ENCODE results near the gene PLS1.

The PLS1 gene

DNA sequence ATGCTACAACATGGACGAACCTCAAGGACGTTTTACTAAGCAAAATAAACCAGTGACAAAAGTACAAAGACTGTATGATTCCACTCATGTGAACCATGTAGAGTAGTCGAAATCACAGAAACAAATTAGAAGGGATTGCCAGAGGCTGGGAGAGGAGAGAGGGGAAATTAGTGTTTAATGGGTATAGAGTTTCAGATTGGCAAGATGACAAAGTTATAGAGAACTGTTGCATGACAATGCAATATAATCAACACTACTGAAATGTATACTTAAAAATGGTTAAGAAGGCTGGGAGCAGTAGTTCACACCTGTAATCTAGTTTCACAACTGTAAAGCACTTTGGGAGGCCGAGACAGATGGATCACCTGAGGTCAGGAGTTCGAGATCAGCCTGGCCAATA is 36.9 kb downstream of the PLS1 start:
- ChIA-PET CTCF (no interaction called here), POLR2A (no interaction called here)
- Histone ChIP-seq H3K27ac (ENCODE audit: insufficient read depth in 1 of 2, low read depth in 1 of 2, low read length in 2 of 2, poor library complexity in 1 of 2, severe bottlenecking in 2 of 2) (no peak overlapping the region), H3K27me3 (replicated peaks in 2 of 5; ENCODE audit: control insufficient read depth in 4 of 5, insufficient read depth in 5 of 5, low read length in 4 of 5) (no peaks in the 10 kb centered on the region), H3K36me3 (ENCODE audit: control insufficient read depth in 4 of 4, insufficient read depth in 4 of 4, low read length in 3 of 4) (no peaks in the 10 kb centered on the region), H3K9me3 (ENCODE audit: control extremely low read depth in 1 of 5, control insufficient read depth in 4 of 5, insufficient read depth in 2 of 5, low read depth in 1 of 5, low read length in 4 of 5) (no peaks in the 10 kb centered on the region), H3K4me3 (ENCODE audit: control insufficient read depth in 1 of 7, extremely low read depth in 1 of 7, insufficient read depth in 4 of 7, low read depth in 2 of 7, low read length in 6 of 7) (no peak overlapping the region), H3K4me1 (ENCODE audit: control extremely low read depth in 1 of 4, control insufficient read depth in 4 of 4, insufficient read depth in 4 of 4, low read length in 3 of 4) (no peaks in the 10 kb centered on the region)
- WGBS (ENCODE audit: insufficient coverage): 61% methylated on average over 3 of the region's 5 CpGs
- DNase-seq: no peak

DNA sequence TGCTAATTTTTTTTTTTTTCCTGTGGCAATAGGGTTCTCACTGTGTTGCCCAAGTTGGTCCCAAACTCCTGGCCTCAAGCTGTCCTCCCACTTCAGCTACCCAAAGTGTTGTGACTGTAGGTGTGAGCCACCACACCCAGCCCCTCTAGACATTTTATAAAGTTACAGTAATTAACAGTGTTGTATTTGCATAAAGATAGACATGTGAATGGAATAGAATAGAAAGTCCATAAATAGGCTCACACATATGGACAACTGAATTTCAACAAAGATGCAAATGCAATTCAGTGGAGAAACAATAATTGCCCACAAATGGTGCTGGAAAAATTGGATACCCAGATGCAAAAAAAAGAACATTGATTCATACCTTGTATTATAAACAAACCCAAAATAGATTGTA is 39.9 kb downstream of the PLS1 start:
- H3K4me3 ChIP-seq (ENCODE audit: control insufficient read depth in 1 of 7, extremely low read depth in 1 of 7, insufficient read depth in 4 of 7, low read depth in 2 of 7, low read length in 6 of 7): no peak overlapping the region
- H3K27me3 ChIP-seq (replicated peaks in 2 of 5; ENCODE audit: control insufficient read depth in 4 of 5, insufficient read depth in 5 of 5, low read length in 4 of 5): no peaks in the 10 kb centered on the region
- ChIA-PET CTCF (interaction anchor here (0.8 kb wide), 1 partner anchor 13 kb away, joined by 3 read pairs; no protein-coding TSS in a partner anchor), POLR2A (no interaction called here)
- H3K27ac ChIP-seq (ENCODE audit: insufficient read depth in 1 of 2, low read depth in 1 of 2, low read length in 2 of 2, poor library complexity in 1 of 2, severe bottlenecking in 2 of 2): no peak overlapping the region
- H3K4me1 ChIP-seq (ENCODE audit: control extremely low read depth in 1 of 4, control insufficient read depth in 4 of 4, insufficient read depth in 4 of 4, low read length in 3 of 4): no peaks in the 10 kb centered on the region
- DNase-seq: no peak
- H3K9me3 ChIP-seq (ENCODE audit: control extremely low read depth in 1 of 5, control insufficient read depth in 4 of 5, insufficient read depth in 2 of 5, low read depth in 1 of 5, low read length in 4 of 5): no peaks in the 10 kb centered on the region
- H3K36me3 ChIP-seq (ENCODE audit: control insufficient read depth in 4 of 4, insufficient read depth in 4 of 4, low read length in 3 of 4): no peaks in the 10 kb centered on the region

DNA sequence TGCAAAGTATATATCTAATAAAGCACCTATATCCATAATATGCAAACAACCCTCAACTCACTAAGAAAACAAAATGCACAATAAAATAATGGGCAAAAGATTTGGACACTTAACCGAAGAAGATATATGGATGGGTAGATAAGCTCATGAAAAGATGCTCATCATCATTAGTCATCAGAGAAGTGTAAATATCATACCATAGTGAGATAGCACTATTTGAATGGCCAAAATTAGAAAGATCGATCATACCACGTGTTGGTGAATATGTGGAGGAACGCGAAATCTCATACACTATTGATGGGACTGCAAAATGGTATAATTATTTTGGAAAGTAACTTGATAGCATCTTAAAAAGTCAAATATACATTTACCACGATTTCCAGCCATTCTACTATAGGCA is 40.5 kb downstream of the PLS1 start:
- CTCF ChIA-PET: interaction anchor here (1.1 kb wide), 1 partner anchor 9 kb away, joined by 4 read pairs; no protein-coding TSS in a partner anchor
- Histone ChIP-seq H3K27me3 (replicated peaks in 2 of 5; ENCODE audit: control insufficient read depth in 4 of 5, insufficient read depth in 5 of 5, low read length in 4 of 5) (no peaks in the 10 kb centered on the region), H3K27ac (ENCODE audit: insufficient read depth in 1 of 2, low read depth in 1 of 2, low read length in 2 of 2, poor library complexity in 1 of 2, severe bottlenecking in 2 of 2) (no peak overlapping the region), H3K4me3 (ENCODE audit: control insufficient read depth in 1 of 7, extremely low read depth in 1 of 7, insufficient read depth in 4 of 7, low read depth in 2 of 7, low read length in 6 of 7) (no peak overlapping the region), H3K36me3 (ENCODE audit: control insufficient read depth in 4 of 4, insufficient read depth in 4 of 4, low read length in 3 of 4) (no peaks in the 10 kb centered on the region), H3K9me3 (ENCODE audit: control extremely low read depth in 1 of 5, control insufficient read depth in 4 of 5, insufficient read depth in 2 of 5, low read depth in 1 of 5, low read length in 4 of 5) (no peaks in the 10 kb centered on the region), H3K4me1 (ENCODE audit: control extremely low read depth in 1 of 4, control insufficient read depth in 4 of 4, insufficient read depth in 4 of 4, low read length in 3 of 4) (no peaks in the 10 kb centered on the region)
- WGBS (ENCODE audit: insufficient coverage): no CpG with 5 or more reads among the region's 6 CpGs
- no peak for DNase-seq
- POLR2A ChIA-PET: no interaction called here

DNA sequence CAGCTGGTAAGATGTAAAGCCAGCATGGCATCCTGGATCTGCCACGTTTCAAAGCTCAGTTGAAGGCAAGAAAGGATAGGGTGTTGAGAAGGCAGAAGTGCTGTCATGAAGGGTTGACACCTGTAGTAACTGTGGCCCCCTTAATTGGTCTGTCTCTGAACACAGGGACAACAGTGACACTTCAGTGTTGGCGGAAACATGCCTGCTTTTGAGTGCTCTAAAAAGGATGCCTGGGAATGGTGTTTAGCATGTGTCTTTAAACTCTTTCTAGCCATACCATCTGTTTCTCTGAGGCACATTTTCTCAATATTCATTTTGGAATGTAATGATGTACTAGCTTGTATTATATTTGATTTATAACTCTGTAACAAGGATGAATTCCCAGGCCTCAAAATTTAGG is 42.1 kb downstream of the PLS1 start:
- CTCF ChIA-PET: interaction anchor here (0.9 to 2.0 kb wide), 3 partner anchors 9 to 10 kb away, joined by 3 to 5 read pairs (median 4); no protein-coding TSS in a partner anchor
- no peak for DNase-seq
- H3K9me3 ChIP-seq (ENCODE audit: control extremely low read depth in 1 of 5, control insufficient read depth in 4 of 5, insufficient read depth in 2 of 5, low read depth in 1 of 5, low read length in 4 of 5): no peaks in the 10 kb centered on the region
- no peaks in the 10 kb centered on the region for H3K27me3 ChIP-seq (replicated peaks in 2 of 5; ENCODE audit: control insufficient read depth in 4 of 5, insufficient read depth in 5 of 5, low read length in 4 of 5)
- H3K4me1 ChIP-seq (ENCODE audit: control extremely low read depth in 1 of 4, control insufficient read depth in 4 of 4, insufficient read depth in 4 of 4, low read length in 3 of 4): no peaks in the 10 kb centered on the region
- H3K4me3 ChIP-seq (ENCODE audit: control insufficient read depth in 1 of 7, extremely low read depth in 1 of 7, insufficient read depth in 4 of 7, low read depth in 2 of 7, low read length in 6 of 7): no peak overlapping the region
- POLR2A ChIA-PET: no interaction called here
- 86% methylated on average over 2 of the region's 2 CpGs for WGBS (ENCODE audit: insufficient coverage)
- H3K36me3 ChIP-seq (ENCODE audit: control insufficient read depth in 4 of 4, insufficient read depth in 4 of 4, low read length in 3 of 4): no peaks in the 10 kb centered on the region
- H3K27ac ChIP-seq (ENCODE audit: insufficient read depth in 1 of 2, low read depth in 1 of 2, low read length in 2 of 2, poor library complexity in 1 of 2, severe bottlenecking in 2 of 2): no peak overlapping the region

GRCh38 chr3:142641504-142641903 is 45.3 kb downstream of the PLS1 start:
- 93% methylated on average over 3 of the region's 3 CpGs for WGBS (ENCODE audit: insufficient coverage)
- H3K4me1 ChIP-seq (ENCODE audit: control extremely low read depth in 1 of 4, control insufficient read depth in 4 of 4, insufficient read depth in 4 of 4, low read length in 3 of 4): no peaks in the 10 kb centered on the region
- no peak overlapping the region for H3K27ac ChIP-seq (ENCODE audit: insufficient read depth in 1 of 2, low read depth in 1 of 2, low read length in 2 of 2, poor library complexity in 1 of 2, severe bottlenecking in 2 of 2)
- H3K4me3 ChIP-seq (ENCODE audit: control insufficient read depth in 1 of 7, extremely low read depth in 1 of 7, insufficient read depth in 4 of 7, low read depth in 2 of 7, low read length in 6 of 7): no peak overlapping the region
- CTCF ChIA-PET: no interaction called here
- H3K9me3 ChIP-seq (ENCODE audit: control extremely low read depth in 1 of 5, control insufficient read depth in 4 of 5, insufficient read depth in 2 of 5, low read depth in 1 of 5, low read length in 4 of 5): no peaks in the 10 kb centered on the region
- POLR2A ChIA-PET: no interaction called here
- no peaks in the 10 kb centered on the region for H3K36me3 ChIP-seq (ENCODE audit: control insufficient read depth in 4 of 4, insufficient read depth in 4 of 4, low read length in 3 of 4)
- no peaks in the 10 kb centered on the region for H3K27me3 ChIP-seq (replicated peaks in 2 of 5; ENCODE audit: control insufficient read depth in 4 of 5, insufficient read depth in 5 of 5, low read length in 4 of 5)
- DNase-seq: no peak

DNA sequence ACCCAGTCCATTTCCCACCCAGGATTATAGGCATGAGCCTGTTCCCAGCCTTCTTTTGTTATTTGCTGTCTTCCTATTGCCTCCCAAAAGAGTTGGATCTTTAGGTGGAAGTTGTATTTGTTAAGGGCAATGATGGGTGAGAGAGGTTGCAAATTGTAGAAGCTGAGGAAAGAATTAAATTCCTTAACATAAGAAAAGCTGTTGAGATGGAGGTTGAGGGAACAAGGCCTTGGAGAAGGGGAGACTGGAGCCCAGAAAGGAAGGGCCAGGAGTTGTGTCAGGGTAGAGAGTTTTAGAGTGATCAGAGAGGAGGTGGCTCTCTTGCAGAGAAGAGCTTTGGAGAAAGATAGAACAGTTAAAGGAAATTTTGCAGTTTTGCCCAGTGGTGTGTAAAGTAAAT is 46.8 kb downstream of the PLS1 start:
- ChIA-PET POLR2A (no interaction called here), CTCF (interaction anchor here (1.0 to 1.4 kb wide), 2 partner anchors 15 to 47 kb away, joined by 3 read pairs; partner anchors contain the start of gene PLS1)
- Histone ChIP-seq H3K27me3 (replicated peaks in 2 of 5; ENCODE audit: control insufficient read depth in 4 of 5, insufficient read depth in 5 of 5, low read length in 4 of 5) (no peaks in the 10 kb centered on the region), H3K4me3 (ENCODE audit: control insufficient read depth in 1 of 7, extremely low read depth in 1 of 7, insufficient read depth in 4 of 7, low read depth in 2 of 7, low read length in 6 of 7) (no peak overlapping the region), H3K27ac (ENCODE audit: insufficient read depth in 1 of 2, low read depth in 1 of 2, low read length in 2 of 2, poor library complexity in 1 of 2, severe bottlenecking in 2 of 2) (no peak overlapping the region), H3K4me1 (ENCODE audit: control extremely low read depth in 1 of 4, control insufficient read depth in 4 of 4, insufficient read depth in 4 of 4, low read length in 3 of 4) (no peaks in the 10 kb centered on the region), H3K36me3 (ENCODE audit: control insufficient read depth in 4 of 4, insufficient read depth in 4 of 4, low read length in 3 of 4) (no peaks in the 10 kb centered on the region), H3K9me3 (ENCODE audit: control extremely low read depth in 1 of 5, control insufficient read depth in 4 of 5, insufficient read depth in 2 of 5, low read depth in 1 of 5, low read length in 4 of 5) (no peaks in the 10 kb centered on the region)
- DNase-seq: no peak

GRCh38 chr3:142644502-142644901 is 48.3 kb downstream of the PLS1 start:
- Histone ChIP-seq H3K36me3 (ENCODE audit: control insufficient read depth in 4 of 4, insufficient read depth in 4 of 4, low read length in 3 of 4) (no peaks in the 10 kb centered on the region), H3K4me1 (ENCODE audit: control extremely low read depth in 1 of 4, control insufficient read depth in 4 of 4, insufficient read depth in 4 of 4, low read length in 3 of 4) (no peaks in the 10 kb centered on the region), H3K27ac (ENCODE audit: insufficient read depth in 1 of 2, low read depth in 1 of 2, low read length in 2 of 2, poor library complexity in 1 of 2, severe bottlenecking in 2 of 2) (no peak overlapping the region), H3K4me3 (ENCODE audit: control insufficient read depth in 1 of 7, extremely low read depth in 1 of 7, insufficient read depth in 4 of 7, low read depth in 2 of 7, low read length in 6 of 7) (no peak overlapping the region), H3K27me3 (replicated peaks in 2 of 5; ENCODE audit: control insufficient read depth in 4 of 5, insufficient read depth in 5 of 5, low read length in 4 of 5) (no peaks in the 10 kb centered on the region), H3K9me3 (ENCODE audit: control extremely low read depth in 1 of 5, control insufficient read depth in 4 of 5, insufficient read depth in 2 of 5, low read depth in 1 of 5, low read length in 4 of 5) (no peaks in the 10 kb centered on the region)
- WGBS (ENCODE audit: insufficient coverage): 96% methylated on average over 5 of the region's 6 CpGs
- no peak for DNase-seq
- ChIA-PET POLR2A (no interaction called here), CTCF (no interaction called here)
